HG03575 (cell line): ENCODE results near the gene ZBTB4.
"Not testable (repeated sequence)": the region's sequence is repeated elsewhere in the genome, so short reads cannot be mapped to it uniquely, and the experiment has no call there.

Source experiments
- ATAC-seq: cut with Tn5 transposase; IDR thresholded peaks from one replicate; pipeline ENCODE4 v1.9.1; 2021; ENCODE audit not compliant: unreplicated experiment, insufficient number of reproducible peaks, low FRiP score; ENCODE audit errors: extremely low read depth

Gene ZBTB4

DNA sequence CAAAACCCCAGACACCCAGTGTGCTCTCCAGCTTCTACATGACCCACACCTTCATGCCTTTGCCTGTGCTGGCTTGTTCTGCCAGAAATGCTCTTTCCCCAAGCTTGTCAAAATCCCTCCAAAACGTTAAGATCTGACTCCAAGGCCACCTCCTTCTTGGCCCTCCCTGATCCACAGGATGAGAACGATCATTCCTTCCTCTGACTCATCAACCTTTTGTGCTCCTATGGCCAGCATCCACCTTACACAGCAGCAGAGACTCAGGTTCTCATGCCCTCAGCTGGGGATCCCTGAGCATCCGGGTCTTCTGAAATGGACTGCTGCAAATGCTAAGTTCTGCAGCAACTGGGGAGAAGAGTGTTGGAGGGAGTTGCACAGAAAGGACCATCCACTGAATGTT, 2.9 kb downstream of the ZBTB4 start:
- no peak for ATAC-seq

DNA sequence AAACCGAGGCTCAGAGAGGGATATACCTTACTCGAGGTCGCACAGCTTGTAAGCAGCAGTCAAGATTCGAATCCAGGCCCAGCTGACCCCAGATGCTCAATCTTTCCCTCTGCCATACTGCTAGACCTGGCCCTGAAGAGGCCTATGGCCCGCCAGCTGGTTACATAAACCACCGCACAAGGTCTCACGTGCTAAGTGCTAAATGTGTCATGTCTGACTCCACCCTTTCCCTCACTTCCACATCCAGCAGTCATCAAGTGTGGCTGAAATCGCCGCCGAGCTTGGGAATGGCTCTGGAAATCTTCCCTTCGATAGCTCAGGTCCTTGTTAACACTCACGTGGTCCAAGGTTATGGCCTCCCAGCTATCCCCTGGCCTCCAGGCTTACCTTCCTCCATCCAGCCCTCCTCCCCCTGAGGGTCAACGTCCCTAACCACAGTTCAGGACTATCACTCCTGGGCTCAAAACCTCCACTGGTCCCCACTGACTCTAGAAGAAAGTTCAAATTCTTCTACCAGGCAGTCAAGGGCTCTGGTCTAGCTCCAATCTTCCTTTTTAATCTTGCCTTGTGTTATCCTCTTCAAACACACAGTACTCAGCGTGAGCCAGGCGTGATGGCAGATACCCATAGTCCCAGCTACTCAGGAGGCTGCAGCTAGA, 3.5 kb downstream of the ZBTB4 start:
- no peak for ATAC-seq

DNA sequence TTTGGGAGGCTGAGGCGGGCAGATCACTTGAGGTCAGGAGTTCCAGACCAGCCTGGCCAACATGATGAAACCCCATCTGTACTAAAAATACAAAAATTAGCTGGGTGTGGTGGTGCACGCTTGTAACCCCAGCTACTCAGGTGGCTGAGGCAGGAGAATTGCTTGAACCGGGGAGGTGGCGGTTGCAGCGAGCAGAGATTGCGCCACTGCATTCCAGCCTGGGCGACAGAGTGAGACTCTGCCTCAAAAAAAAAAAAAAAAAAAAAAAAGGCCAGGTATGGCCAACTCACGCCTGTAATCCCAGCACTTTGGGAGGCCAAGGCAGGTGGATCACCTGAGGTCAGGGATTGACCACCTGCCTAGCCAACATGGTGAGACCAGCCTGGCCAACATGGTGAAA, 4.7 kb downstream of the ZBTB4 start:
- not testable (repeated sequence) for ATAC-seq

DNA sequence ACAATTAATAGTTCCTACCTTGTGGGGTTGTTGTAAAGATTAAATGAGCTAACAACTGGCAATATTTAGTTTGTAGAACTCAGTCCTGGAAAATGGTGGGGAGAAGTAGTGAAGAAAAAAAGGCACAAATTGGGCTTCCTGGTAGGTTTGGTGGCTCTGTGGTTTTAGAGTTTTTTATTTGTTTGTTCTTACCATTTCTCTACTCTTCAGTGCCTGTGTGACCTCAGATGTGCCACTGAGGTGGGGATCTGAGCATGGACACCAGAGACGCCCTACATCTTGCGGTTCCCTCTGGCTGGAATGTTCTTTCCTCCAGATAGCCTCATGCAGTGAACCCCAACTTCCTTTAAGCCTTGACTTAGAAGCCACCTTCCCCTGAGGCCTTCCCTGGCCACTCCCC, 7.7 kb downstream of the ZBTB4 start:
- ATAC-seq = no peak

DNA sequence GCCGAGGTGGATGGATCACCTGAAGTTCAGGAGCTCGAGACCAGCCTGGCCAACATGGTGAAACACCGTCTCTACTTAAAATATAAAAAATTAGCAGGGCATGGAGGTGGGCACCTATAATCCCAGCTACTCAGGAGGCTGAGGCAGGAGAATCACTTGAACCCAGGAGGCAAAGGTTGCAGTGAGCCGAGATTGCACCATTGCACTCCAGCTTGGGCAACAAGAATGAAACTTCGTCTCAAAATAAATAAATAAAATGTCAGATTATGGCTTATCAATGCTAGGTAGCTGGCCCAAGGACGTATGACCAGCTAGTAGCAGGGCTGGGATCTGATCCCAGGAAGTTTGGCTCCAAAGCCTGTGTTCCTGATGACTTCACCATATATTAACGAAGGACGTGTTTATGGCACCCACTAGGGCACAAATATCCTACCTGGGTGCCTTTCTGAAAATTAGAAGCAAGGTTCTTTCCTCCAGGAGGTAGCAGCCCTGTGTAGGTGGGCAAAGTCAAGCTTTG, 8.9 kb downstream of the ZBTB4 start:
- ATAC-seq = not testable (repeated sequence)

DNA sequence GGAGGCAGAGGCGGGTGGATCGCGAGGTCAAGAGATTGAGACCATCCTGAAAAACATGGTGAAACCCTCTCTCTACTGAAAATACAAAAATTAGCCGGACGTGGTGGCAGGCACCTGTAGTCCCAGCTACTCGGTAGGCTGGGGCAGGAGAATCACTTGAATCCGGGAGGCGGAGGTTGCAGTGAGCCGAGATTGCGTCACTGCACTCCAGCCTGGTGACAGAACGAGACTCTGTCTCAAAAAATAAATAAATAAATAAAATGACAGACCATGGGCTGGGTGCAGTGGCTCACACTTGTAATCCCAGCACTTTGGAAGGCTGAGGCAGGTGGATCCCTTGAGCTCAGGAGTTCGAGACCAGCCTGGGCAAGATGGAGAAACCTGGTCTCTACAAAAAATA, 9.6 kb downstream of the ZBTB4 start:
- not testable (repeated sequence) for ATAC-seq

DNA sequence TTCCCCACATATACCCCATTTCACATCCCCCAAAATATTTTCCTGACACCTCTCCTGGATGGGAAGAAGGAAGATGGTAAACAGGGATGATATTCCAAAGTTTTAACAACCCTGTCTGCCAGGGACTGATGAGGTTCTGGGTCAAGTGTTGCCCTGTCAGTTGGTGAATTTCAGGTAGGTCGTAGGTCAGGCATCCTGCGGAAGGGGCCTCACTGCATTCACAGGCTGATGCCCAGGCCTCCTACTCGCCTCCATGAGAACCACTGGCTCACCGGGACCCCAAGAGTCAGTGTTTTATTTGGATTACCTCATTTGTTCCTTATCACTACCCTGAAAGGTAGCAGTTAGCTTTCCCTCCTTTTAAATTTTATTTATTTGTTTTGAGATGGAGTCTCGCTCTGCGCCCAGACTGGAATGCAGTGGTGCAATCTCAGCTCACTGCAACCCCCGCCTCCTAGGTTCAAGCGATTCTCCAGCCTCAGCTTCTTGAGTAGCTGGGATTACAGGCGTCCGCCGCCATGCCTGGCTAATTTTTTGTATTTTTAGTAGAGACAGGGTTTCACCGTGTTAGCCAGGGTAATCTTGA, 10.5 kb downstream of the ZBTB4 start:
- ATAC-seq = no peak

DNA sequence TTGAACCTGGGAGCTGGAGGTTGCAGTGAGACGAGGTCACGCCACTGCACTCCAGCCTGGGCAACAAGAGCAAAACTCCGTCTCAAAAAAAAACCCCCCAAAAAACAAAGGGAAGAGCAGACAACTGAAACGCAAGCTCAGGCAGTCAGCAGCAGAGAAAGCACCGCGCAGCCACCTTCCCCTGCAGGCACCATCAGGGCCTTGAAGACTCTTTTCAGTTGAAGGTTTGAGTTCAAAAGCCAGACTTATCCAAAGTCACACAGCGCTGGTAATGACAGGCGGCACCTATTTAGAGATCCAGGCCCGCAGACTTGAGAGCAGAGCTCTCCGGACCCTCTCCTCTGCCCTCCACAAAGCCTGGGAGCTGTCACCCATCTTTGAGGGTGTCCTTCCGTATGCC, 11.1 kb downstream of the ZBTB4 start:
- no peak for ATAC-seq

DNA sequence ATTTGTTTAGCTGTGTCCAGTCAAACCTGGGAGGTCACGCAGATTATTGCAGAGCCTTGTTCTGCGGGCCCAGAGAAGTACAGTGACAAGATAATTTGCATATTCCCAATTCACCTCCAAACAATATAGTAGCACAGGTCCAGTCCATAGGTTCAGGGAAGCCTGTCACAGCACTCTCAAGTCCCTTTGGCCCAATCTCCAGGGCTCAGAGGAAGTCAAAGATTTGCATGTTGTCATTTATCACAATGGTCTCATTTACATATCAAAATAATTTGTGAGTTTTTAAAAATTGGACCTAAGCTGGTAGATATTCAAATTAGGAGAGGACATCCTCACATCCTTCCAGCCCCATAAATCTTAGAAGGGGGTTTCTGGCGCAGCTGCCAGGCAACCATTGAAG, 11.9 kb downstream of the ZBTB4 start:
- no peak for ATAC-seq

DNA sequence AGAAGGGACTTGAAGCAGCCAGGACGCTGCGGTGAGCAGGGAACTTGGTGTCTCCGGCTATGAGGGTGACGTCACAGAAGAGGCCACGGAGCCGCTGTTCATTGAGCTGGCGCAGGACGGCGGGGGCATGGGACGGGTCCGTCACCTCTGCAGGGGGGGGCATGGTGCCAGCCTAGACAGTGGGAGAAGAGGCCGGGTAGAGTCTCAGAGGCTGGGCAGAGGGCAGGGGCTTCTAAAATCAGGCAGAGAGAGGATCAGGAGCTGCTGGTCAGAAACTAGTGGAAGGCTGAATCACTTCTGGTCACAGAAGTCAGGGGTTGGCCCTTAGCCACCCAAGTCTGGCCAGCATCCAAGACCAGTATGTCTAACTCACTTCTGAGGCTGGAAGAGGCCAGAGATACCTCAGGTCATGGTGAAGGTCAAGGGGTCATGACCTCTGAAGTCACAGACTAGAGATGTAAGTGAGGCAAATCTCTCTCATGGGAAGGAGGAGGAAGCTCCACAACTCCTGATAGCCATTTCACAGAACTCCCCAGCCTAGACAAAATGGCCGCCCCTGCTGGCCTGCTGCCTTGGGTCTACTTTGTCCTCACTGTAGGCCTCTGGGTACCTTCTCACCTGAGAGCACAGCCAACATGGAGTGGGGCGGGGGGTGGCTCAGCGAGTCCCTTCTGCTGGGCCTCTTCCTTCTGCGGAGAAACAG, 12.6 kb downstream of the ZBTB4 start:
- no peak for ATAC-seq

DNA sequence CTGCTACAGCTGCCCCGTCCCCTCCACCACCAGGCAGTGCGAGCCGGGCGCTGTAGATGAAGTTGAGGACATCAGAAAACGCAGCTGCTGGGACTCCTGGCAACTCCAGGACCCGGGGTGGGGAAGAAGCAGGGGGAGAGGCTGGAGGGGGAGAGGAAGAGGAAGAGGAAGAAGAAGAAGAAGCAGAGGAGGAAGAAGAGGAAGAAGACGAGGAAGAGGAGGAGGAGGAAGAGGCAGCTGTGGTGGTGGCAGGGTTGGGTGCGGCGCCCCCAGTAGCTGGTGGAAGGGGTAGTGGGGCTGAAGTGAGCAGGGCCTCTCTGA, 13.2 kb downstream of the ZBTB4 start:
- ATAC-seq = no peak

DNA sequence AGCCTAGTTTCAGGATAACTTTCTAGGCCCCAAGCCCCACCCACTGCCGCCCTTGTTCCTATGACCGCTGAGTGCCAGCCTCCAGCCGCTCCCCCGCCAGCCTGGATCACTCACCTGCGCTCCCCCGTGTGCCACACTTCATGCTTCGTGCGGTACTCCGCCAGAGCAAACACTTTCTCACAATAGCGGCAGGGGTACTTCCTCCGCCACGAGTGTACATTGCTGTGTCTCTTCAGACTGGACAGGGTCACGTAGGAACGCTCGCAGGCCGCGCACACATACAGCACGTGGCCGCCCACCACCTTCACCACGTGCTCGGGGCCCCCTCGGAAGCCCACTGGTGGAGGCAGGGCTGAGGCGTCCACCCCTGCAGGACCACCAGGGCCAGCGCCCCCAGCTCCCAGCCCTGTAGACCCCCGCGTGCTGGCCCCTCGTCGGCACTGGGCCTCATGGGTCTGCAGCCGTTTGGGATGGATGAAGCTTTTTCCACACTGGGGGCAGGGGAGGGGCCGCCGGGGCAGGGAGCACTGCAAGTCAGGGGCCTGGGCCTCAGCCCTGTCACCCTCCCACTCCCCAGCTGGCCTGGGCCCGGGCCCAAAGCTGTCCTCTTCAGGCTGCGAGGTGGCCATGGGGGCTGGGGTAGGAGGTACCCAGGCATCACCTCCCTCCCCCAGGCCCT, 13.7 kb downstream of the ZBTB4 start:
- no peak for ATAC-seq

DNA sequence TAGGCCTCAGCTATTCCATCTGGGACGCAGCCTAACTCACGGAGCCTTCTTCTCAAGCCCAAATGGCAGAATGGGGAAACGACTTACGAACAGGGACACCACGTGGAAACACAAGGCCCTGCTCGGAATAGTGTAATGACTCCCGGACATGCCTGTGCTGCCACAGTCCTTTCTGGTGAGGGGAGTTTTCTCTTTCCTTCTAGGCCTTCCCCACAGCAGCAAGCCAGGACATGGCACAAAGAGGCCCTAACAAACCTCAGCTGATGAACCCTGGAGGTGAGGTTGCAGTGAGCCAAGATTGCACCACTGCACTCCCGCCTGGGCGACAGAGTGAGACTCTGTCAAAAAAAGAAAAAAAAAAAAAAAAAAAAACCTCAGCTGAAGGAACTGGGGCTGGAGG, 15.3 kb downstream of the ZBTB4 start:
- no peak for ATAC-seq

DNA sequence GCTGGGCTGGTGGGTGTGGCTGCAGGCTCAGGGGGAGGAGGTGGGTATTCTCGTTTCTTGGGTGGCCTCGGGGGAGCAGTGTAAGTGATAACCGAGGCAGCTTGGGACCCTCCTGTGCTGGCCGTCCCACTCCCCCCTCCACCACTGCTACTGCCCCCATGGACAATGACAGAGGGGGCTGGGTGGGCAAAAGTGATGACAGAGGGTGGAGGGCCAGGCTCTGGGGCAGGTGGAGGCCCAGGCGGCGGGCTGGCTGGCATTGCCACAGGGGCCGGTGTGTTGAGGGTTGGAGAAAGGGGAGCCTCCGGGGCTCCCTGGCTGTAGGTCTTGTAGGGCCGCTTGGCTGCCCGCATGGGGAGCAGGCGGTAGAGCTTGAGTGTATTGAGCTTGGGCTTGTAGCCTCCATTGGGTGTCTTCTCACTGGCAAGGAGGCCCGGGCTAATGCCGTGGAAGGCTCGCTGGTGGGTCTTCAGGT, 16.0 kb downstream of the ZBTB4 start:
- ATAC-seq = no peak

DNA sequence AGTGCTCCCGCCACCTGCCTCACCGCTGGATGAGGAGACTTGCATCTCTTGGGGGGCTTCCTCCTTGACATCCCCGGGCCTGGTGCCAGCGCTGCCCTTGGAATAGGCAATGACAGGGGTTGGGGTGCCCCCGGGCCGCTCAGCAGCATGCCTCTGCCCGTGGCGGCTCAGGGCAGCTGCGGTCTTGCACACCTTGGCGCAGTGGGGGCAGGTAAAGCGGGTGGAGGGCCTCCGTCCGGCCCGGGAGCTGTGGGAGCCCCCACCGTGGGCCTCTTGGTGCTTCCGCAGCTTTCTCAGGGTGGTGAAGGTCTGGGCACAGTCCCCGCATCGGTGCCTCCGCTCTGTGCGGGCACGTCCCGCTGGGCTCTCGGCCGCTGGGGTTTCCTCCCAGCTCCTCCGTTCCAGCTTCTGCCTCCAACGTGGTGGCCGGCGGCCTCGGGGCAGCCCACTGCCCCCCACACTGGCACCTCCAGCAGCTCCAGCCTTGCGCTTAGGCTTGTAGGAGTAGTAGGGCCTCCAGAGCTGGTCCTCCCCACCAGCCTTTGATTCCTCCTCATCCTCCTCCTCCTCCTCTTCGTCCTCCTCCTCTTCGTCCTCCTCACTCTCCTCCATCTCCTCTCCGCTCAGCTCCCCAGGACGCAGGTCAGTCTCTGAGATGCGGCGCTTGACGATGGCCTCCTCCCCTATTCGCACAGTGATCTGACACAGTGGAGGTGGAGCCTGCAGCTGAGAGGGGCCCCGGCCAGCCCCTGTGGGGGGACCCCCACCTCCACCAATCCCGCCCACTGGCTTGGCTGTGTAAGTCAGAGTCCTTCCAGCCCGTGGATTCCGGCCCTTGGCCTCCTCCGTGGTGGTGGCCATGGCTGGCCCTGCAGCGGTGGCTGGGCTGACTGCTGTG, 16.7 kb downstream of the ZBTB4 start:
- ATAC-seq = no peak

DNA sequence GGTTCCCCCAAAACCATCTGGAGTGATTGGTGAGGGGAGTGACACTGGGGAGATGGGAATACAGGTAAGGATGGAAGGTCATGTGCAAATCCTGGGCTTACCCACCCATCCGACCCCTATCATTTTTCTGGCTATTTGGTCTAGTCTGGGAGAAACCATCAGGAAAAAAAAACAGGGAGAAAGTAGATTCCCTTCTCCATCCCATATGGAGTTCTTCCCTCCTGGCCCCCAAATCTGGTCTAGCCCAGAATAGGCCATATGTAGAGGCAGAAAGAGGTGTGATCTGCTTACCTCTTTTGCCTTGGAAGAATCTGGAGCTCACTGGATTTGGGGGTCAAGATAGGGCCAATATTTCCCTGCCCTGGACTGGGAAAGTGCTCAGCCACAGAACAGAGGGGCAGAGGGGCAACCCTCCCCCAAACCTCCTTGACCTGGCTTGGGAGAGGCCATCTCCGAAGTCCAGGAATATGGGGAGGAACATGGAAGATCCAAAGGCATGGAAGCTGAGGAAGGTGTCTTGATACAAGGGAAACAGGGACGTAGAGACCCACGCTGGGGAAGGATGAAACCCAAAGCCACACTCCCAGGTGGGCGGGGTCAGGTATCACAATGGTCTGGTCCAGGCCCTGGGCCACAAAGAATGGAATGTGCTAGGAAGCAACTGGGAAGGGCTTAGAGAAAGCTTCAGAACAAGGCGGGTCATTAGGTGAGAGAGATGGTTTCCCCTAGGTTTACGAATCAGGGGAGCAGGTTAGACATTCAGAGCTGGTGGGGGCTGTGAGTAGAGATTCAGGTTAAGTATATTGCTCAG, 18.4 kb downstream of the ZBTB4 start:
- no peak for ATAC-seq

DNA sequence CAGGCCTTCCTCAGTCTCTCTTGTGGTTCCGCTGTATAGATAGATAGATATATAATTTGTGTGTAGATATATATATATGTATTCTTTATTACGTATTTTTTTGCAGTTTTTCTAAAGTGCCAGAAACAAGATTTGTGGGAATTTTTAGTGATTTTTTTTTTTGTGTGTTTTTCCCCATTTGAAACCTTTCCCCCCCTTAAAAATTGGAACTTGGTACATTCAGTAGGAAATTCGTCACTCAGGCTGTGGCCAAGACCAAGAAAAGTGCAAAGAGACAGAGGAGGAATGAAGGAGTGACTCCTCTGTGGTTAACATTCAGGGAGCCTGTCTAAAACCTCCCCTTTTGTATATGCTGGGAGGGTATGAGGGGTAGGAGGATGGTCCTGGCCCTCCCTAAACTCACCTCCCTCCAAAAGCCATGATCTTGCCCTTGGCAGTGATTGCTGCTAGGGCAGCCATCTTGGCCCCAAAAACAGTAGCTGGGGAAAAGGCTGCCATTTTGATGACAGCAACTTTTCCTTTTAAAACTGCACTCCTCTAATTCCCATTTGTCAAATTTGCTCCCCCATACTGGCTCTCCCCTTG, 19.4 kb downstream of the ZBTB4 start:
- no peak for ATAC-seq

DNA sequence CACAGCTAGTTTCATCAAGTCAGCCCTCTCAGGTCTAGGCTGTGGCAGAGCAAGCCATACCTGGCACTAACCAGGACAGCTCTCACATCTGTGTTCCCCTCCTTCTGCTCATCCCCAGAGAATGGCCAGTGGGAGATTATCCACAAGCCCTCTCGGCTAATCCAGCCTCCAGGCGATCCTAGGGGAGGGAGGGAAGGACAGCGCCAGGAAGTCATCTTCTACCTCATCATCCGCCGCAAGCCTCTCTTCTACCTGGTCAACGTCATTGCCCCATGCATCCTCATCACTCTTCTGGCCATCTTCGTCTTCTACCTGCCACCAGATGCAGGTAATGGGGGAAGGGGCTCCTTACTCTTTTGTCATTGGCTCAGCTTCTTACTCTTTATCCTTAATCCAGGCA, 31.0 kb downstream of the ZBTB4 start:
- ATAC-seq = no peak
